ENCODE data around the gene HSD17B12. TPM values are rescaled to one million over a fixed set of nuclear protein-coding genes. Genes with fewer than 3 reads are reported as not detected.

HSD17B12 gene
- polyA plus RNA-seq, 1 donor (not counting 4 experiments of a cell fraction or from before 2014, with no cell fraction given), result 105 TPM

DNA sequence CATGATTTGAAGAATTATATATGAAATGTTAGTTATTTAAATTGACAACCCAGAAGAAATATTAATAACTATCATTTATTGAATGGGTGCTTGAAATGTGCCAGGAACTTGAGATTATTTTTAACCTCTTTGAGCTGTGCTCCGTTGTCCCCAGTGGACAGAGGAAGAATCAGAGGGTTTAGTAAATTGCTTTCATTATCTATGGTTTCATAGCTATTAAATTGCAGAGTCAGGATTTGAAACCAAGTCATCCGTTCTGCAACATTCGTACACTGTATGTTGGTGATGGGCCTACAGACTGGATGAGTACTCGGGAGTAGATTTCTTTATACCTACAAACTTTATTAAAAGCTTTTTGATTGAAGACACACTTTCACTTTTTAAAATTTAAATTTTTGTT is 4.9 kb downstream of the HSD17B12 start:
- Histone ChIP-seq H3K9me3 (ENCODE audit: control insufficient read depth, low read depth, low read length) (no peaks in the 10 kb centered on the region), H3K4me3 (ENCODE audit: control insufficient read depth in 2 of 3, extremely low read depth in 1 of 3, insufficient read depth in 2 of 3, low read depth in 1 of 3, low read length in 3 of 3) (no peak overlapping the region), H3K27me3 (ENCODE audit: control insufficient read depth, extremely low read depth, insufficient read depth, low read length) (no peaks in the 10 kb centered on the region), H3K4me1 (ENCODE audit: control insufficient read depth, extremely low read depth, insufficient read depth, low read length) (peaks cover 42% of the 10 kb centered on the region), H2AFZ (ENCODE audit: control insufficient read depth, low read length) (no peak overlapping the region), H3K79me2 (ENCODE audit: control insufficient read depth, insufficient read depth, low read length) (peaks cover 91% of the 10 kb centered on the region), H3K36me3 (ENCODE audit: control insufficient read depth in 2 of 2, extremely low read depth in 1 of 2, insufficient read depth in 2 of 2, low read length in 2 of 2) (peaks cover 4 to 5% of the 10 kb centered on the region in 2 experiments), H3K4me2 (ENCODE audit: control insufficient read depth, extremely low read depth, insufficient read depth, low read depth, low read length) (peak overlapping the region; percentile 64), H3K9ac (ENCODE audit: control insufficient read depth, extremely low read depth, insufficient read depth, low read length) (no peak overlapping the region), H3K9me1 (ENCODE audit: control insufficient read depth, extremely low read depth, insufficient read depth, low read length) (no peaks in the 10 kb centered on the region), H4K20me1 (ENCODE audit: control insufficient read depth, extremely low read depth, insufficient read depth, low read length) (no peaks in the 10 kb centered on the region), H3K27ac (ENCODE audit: control insufficient read depth, insufficient read depth, low read length) (no peak overlapping the region)
- TF ChIP-seq CTCF (optimal IDR thresholded peaks at IDR 0.05 in 1 of 3, IDR thresholded peaks at IDR 0.05 in 1 of 3, conservative IDR thresholded peaks at IDR 0.05 in 1 of 3; ENCODE audit: extremely low read depth in 1 of 3, insufficient read depth in 2 of 3, low read length in 3 of 3) (peak in 1 of 3 experiments; percentile 16), EZH2 (IDR thresholded peaks at IDR 0.05; ENCODE audit: low read length) (no peak)
- FAIRE-seq, result no peak
- no peak for DNase-seq (ENCODE audit: low read depth, low spot score)
- dilution Hi-C loops (cut with MboI; ENCODE audit: extremely low pct_ligation_motif_present, low sequenced_read_pairs), result no loop called here

DNA sequence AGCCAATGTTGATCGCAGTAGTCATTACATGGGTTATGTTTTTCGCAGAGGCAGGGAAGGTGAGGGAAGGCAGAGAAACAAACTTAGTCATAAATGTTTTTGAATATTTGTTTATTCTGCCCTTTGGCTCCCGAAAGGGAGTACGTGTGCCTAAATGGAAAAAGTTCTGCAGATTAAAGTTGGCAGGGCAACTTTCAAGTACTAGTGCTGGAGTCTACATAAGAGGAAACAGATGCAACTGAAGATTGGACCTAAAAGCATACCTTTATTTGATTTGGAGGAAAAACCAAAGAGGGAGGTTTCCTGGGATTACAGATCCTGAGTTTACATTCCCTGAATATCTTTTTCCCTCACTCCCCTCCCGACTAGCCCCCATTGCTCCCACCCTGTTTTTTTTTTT is 5.7 kb downstream of the HSD17B12 start:
- Histone ChIP-seq H3K4me1 (ENCODE audit: control insufficient read depth, extremely low read depth, insufficient read depth, low read length) (peaks cover 42% of the 10 kb centered on the region), H3K4me2 (ENCODE audit: control insufficient read depth, extremely low read depth, insufficient read depth, low read depth, low read length) (peak overlapping the region; percentile 83), H3K27ac (ENCODE audit: control insufficient read depth, insufficient read depth, low read length) (peak overlapping the region; percentile 15), H3K9me1 (ENCODE audit: control insufficient read depth, extremely low read depth, insufficient read depth, low read length) (no peaks in the 10 kb centered on the region), H3K9ac (ENCODE audit: control insufficient read depth, extremely low read depth, insufficient read depth, low read length) (no peak overlapping the region), H3K79me2 (ENCODE audit: control insufficient read depth, insufficient read depth, low read length) (peaks cover 94% of the 10 kb centered on the region), H3K9me3 (ENCODE audit: control insufficient read depth, low read depth, low read length) (no peaks in the 10 kb centered on the region), H2AFZ (ENCODE audit: control insufficient read depth, low read length) (no peak overlapping the region), H4K20me1 (ENCODE audit: control insufficient read depth, extremely low read depth, insufficient read depth, low read length) (peaks cover 2% of the 10 kb centered on the region), H3K27me3 (ENCODE audit: control insufficient read depth, extremely low read depth, insufficient read depth, low read length) (no peaks in the 10 kb centered on the region), H3K4me3 (ENCODE audit: control insufficient read depth in 2 of 3, extremely low read depth in 1 of 3, insufficient read depth in 2 of 3, low read depth in 1 of 3, low read length in 3 of 3) (peak overlapping the region in 2 of 3 experiments; percentile 8 to 26), H3K36me3 (ENCODE audit: control insufficient read depth in 2 of 2, extremely low read depth in 1 of 2, insufficient read depth in 2 of 2, low read length in 2 of 2) (peaks cover 4 to 5% of the 10 kb centered on the region in 2 experiments)
- DNase-seq (ENCODE audit: low read depth, low spot score) (no peak), FAIRE-seq (no peak)
- dilution Hi-C loops (cut with MboI; ENCODE audit: extremely low pct_ligation_motif_present, low sequenced_read_pairs), result no loop called here
- no peak for TF ChIP-seq CTCF (optimal IDR thresholded peaks at IDR 0.05 in 1 of 3, IDR thresholded peaks at IDR 0.05 in 1 of 3, conservative IDR thresholded peaks at IDR 0.05 in 1 of 3; ENCODE audit: extremely low read depth in 1 of 3, insufficient read depth in 2 of 3, low read length in 3 of 3)
- no peak for TF ChIP-seq EZH2 (IDR thresholded peaks at IDR 0.05; ENCODE audit: low read length)

Measured in keratinocyte (primary cell).